ENCODE results near the gene MRM2.

The MRM2 gene

GRCh38 chr7:2264158-2264557 is 22.2 kb upstream of the MRM2 start:
- no peak for DNase-seq

- no peak for DNase-seq
These were observed 21.2 kb upstream of the MRM2 start for GRCh38 chr7:2263176-2263575.

- peak; percentile 20 for DNase-seq
These were observed 19.6 kb upstream of the MRM2 start for GRCh38 chr7:2261611-2262010.

GRCh38 chr7:2260820-2261219 is 18.8 kb upstream of the MRM2 start:
- no peak for DNase-seq

GRCh38 chr7:2259480-2259879 is 17.5 kb upstream of the MRM2 start:
- no peak for DNase-seq

- no peak for DNase-seq
These were observed 16.8 kb upstream of the MRM2 start for GRCh38 chr7:2258661-2259365.

- DNase-seq, result no peak
These were observed 15.6 kb upstream of the MRM2 start for GRCh38 chr7:2257651-2258050.

- DNase-seq, result no peak
These were observed 15.1 kb upstream of the MRM2 start for GRCh38 chr7:2257046-2257551.

GRCh38 chr7:2256306-2257045 is 14.5 kb upstream of the MRM2 start:
- no peak for DNase-seq

- DNase-seq, result no peak
These were observed 13.4 kb upstream of the MRM2 start for GRCh38 chr7:2255145-2256139.

GRCh38 chr7:2254429-2255144 is 12.6 kb upstream of the MRM2 start:
- DNase-seq, result no peak

GRCh38 chr7:2253525-2254244 is 11.7 kb upstream of the MRM2 start:
- no peak for DNase-seq

- no peak for DNase-seq
These were observed 11.0 kb upstream of the MRM2 start for GRCh38 chr7:2253021-2253420.

- DNase-seq, result no peak
These were observed 10.1 kb upstream of the MRM2 start for GRCh38 chr7:2251841-2252771.

GRCh38 chr7:2251381-2251780 is 9.4 kb upstream of the MRM2 start:
- no peak for DNase-seq

- no peak for DNase-seq
These were observed 7.8 kb upstream of the MRM2 start for GRCh38 chr7:2249744-2250323.

- DNase-seq, result no peak
These were observed 7.1 kb upstream of the MRM2 start for GRCh38 chr7:2248984-2249694.

GRCh38 chr7:2247141-2247995 is 5.4 kb upstream of the MRM2 start:
- DNase-seq, result peak; percentile 8

All from activated CD4-positive, alpha-beta T cell treated with anti-CD3 and anti-CD28 coated beads, Interleukin-2, amount 50 U/mL, for 1 hour (primary cell).